ENCODE measurements around the gene RAB3B. TPM values are rescaled to one million over a fixed set of nuclear protein-coding genes. Genes with fewer than 3 reads are reported as not detected.

Gene RAB3B
- polyA plus RNA-seq, 3 donors: under 0.01 TPM; not detected in 2

- WGBS (ENCODE audit: insufficient coverage): 100% methylated on average over 2 of the region's 4 CpGs
- H3K36me3 ChIP-seq (replicated peaks in 1 of 2; ENCODE audit: control insufficient read depth in 1 of 2, insufficient read depth in 2 of 2, low read length in 2 of 2): no peaks in the 10 kb centered on the region
- peaks cover 0 to 2% of the 10 kb centered on the region in 2 donors for H3K27me3 ChIP-seq (ENCODE audit: control insufficient read depth in 2 of 2, insufficient read depth in 2 of 2, low read length in 2 of 2)
- no peak for TF ChIP-seq CTCF (IDR thresholded peaks at IDR 0.05)
- H3K9ac ChIP-seq (ENCODE audit: insufficient read depth, low read length, poor library complexity, severe bottlenecking): no peak overlapping the region
- H2AFZ ChIP-seq (ENCODE audit: insufficient read depth, low read depth, low read length, poor library complexity, severe bottlenecking): no peak overlapping the region
- no peak for DNase-seq
- H3K27ac Mint-ChIP-seq: no peak overlapping the region
- H3K4me3 Mint-ChIP-seq: no peak overlapping the region
- no peaks in the 10 kb centered on the region for H3K9me3 ChIP-seq (replicated peaks in 1 of 2; ENCODE audit: control insufficient read depth in 1 of 2, insufficient read depth in 1 of 2, low read length in 2 of 2)
- H3K79me2 ChIP-seq (ENCODE audit: insufficient read depth, low read length): no peaks in the 10 kb centered on the region
- H3K4me1 ChIP-seq (ENCODE audit: control insufficient read depth in 1 of 2, insufficient read depth in 2 of 2, low read length in 2 of 2): no peaks in the 10 kb centered on the region
- no peaks in the 10 kb centered on the region for H3K36me3 Mint-ChIP-seq
- H3K4me2 ChIP-seq (replicated peaks; ENCODE audit: extremely low read depth, low read length, poor library complexity, severe bottlenecking): no peak overlapping the region
- H4K20me1 ChIP-seq (ENCODE audit: insufficient read depth, low read length): no peaks in the 10 kb centered on the region
- peaks cover 2 to 5% (median 3%) of the 10 kb centered on the region in 3 donors for H3K27me3 Mint-ChIP-seq (ENCODE audit: low read depth in 3 of 3)
- H3K4me1 Mint-ChIP-seq: no peaks in the 10 kb centered on the region
- peaks cover 6 to 11% (median 7%) of the 10 kb centered on the region in 7 donors for H3K9me3 Mint-ChIP-seq
- H3K27ac ChIP-seq (ENCODE audit: low read depth in 1 of 2, low read length in 2 of 2): no peak overlapping the region
- H3K4me3 ChIP-seq (replicated peaks in 1 of 3; ENCODE audit: low read depth in 2 of 3, low read length in 3 of 3): no peak overlapping the region
- intact Hi-C loops (cut with micrococcal nuclease): no loop called here
These were observed 54.0 kb downstream of the RAB3B start for GRCh38 chr1:51936531-51936930.

GRCh38 chr1:51933344-51933743, 57.2 kb downstream of the RAB3B start:
- H3K4me3 ChIP-seq (replicated peaks in 1 of 3; ENCODE audit: low read depth in 2 of 3, low read length in 3 of 3): no peak overlapping the region
- no peak for DNase-seq
- WGBS (ENCODE audit: insufficient coverage): no CpG with 5 or more reads among the region's 1 CpG
- Mint-ChIP-seq H3K4me3 (no peak overlapping the region), H3K27ac (peak overlapping the region in 1 of 7 donors; percentile 26), H3K36me3 (no peaks in the 10 kb centered on the region), H3K9me3 (peaks cover 0 to 2% (median 0%) of the 10 kb centered on the region in 7 donors), H3K4me1 (no peaks in the 10 kb centered on the region), H3K27me3 (ENCODE audit: low read depth in 3 of 3) (peaks cover 3 to 9% (median 6%) of the 10 kb centered on the region in 3 donors)
- no peak overlapping the region for H3K4me2 ChIP-seq (replicated peaks; ENCODE audit: extremely low read depth, low read length, poor library complexity, severe bottlenecking)
- TF ChIP-seq CTCF (IDR thresholded peaks at IDR 0.05): no peak
- H3K27me3 ChIP-seq (ENCODE audit: control insufficient read depth in 2 of 2, insufficient read depth in 2 of 2, low read length in 2 of 2): peaks cover 4 to 6% of the 10 kb centered on the region in 2 donors
- H4K20me1 ChIP-seq (ENCODE audit: insufficient read depth, low read length): no peaks in the 10 kb centered on the region
- no peaks in the 10 kb centered on the region for H3K36me3 ChIP-seq (replicated peaks in 1 of 2; ENCODE audit: control insufficient read depth in 1 of 2, insufficient read depth in 2 of 2, low read length in 2 of 2)
- no peak overlapping the region for H3K27ac ChIP-seq (ENCODE audit: low read depth in 1 of 2, low read length in 2 of 2)
- no peaks in the 10 kb centered on the region for H3K79me2 ChIP-seq (ENCODE audit: insufficient read depth, low read length)
- H3K4me1 ChIP-seq (ENCODE audit: control insufficient read depth in 1 of 2, insufficient read depth in 2 of 2, low read length in 2 of 2): no peaks in the 10 kb centered on the region
- intact Hi-C loops (cut with micrococcal nuclease): no loop called here
- no peaks in the 10 kb centered on the region for H3K9me3 ChIP-seq (replicated peaks in 1 of 2; ENCODE audit: control insufficient read depth in 1 of 2, insufficient read depth in 1 of 2, low read length in 2 of 2)
- no peak overlapping the region for H2AFZ ChIP-seq (ENCODE audit: insufficient read depth, low read depth, low read length, poor library complexity, severe bottlenecking)
- no peak overlapping the region for H3K9ac ChIP-seq (ENCODE audit: insufficient read depth, low read length, poor library complexity, severe bottlenecking)

Measured in CD14-positive monocyte (primary cell).